Measurements from ENCODE around the gene ASCC1.

GRCh38 chr10:72264536-72264935 is 48.5 kb upstream of the ASCC1 start:
- TF ChIP-seq POLR2A (IDR thresholded peaks at IDR 0.05): no peak
- TF ChIP-seq CTCF (IDR thresholded peaks at IDR 0.05): no peak
